ENCODE results near the gene BRWD1.

BRWD1 gene

DNA sequence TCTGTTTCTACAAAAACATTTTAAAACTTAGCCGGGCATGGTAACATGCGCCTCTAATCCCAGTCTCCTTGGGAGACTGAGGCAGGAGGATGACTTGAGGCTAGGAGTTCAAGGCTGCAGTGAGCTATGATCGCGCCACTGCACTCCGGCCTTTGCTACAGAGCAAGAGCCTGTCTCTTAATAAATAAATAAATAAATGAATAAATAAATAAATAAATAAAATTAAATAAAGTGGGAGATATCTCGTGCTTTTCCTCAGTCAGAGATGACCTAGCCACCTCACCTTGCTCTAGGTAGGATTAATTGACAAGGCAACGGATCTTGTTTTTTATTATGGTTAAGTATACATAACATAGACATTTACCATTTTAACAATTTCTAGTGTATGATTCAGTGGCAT is 14.3 kb upstream of the BRWD1 start:
- DNase-seq (ENCODE audit: low read depth in 2 of 2): no peak

DNA sequence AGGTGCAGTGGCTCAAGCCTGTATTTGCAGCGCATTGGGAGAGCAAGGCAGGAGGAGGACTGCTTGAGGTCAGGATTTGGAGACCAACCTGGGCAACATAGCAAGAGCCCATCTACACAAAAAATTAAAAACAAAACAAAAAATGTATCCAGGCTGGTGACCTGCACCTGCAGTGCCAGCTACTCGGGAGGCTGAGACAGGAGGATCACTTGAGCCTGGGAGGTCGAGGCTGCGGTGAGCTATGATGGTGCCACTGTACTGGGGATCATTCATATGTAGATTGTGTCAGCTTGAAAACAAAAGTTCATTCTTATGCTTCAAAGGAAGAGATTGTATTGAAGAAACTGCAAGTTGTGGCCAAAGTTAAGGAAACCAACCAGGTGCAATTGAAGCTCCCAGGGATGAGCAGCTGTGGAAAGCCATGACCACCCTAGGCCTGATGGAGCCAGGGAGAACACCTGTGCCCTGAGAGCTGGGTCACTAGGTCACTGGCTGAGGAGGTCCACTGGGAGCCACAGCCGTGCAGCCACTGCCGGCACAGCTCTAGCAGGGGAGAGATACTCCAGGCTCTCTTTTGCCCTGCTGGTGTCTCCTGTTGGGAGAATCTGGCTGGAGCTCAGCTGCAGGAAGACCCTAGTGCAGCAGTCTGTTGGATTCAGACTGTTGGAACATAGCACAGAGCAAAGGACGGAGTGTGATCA is 13.3 kb upstream of the BRWD1 start:
- no peak for DNase-seq (ENCODE audit: low read depth in 2 of 2)

DNA sequence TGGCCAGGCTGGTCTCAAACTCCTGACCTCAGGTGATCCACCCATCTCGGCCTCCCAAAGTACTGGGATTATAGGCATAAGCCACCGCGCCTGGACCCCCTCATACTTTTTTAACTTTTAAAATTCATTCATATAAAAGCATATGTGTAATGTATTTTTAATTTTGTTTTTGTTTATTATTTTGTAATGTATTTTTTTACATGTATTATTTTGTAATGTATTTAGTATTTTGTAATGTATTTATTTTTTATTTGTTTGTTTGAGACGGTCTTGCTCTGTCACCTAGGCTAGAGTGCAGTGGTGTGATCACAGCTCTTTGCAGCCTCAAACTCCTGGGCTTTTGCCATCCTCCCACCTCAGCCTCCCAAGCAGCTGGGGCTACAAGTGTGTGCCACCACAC is 12.0 kb upstream of the BRWD1 start:
- DNase-seq (ENCODE audit: low read depth in 2 of 2): no peak

- no peak for DNase-seq (ENCODE audit: low read depth in 2 of 2)
Measured at GRCh38 chr21:39321424-39321823, 8.0 kb upstream of the BRWD1 start.

GRCh38 chr21:39319814-39320332 is 6.4 kb upstream of the BRWD1 start:
- no peak for DNase-seq (ENCODE audit: low read depth in 2 of 2)

DNA sequence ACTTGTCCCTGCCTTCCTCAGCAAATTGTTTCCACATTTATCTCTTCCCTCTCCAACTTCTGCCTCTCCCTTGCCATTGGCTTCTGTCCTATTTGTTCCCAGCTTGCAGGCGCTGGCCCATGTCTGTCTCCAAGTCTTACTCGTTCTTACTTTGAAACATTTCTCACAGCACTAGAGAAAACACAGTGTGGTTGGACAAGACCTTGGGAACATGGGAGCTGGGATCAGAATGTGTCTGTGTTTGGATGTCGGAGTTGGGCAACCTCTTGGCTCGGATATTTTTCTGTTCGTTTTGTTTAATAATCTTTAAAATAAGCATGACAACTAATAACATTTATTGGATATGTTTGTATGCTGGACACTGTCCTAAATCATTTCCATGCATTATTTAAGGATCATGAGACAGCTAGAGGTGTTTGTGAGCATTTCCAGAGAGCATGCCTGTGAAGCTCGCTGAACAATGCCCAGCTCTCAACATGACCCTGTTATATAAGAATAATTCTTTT is 5.9 kb upstream of the BRWD1 start:
- DNase-seq (ENCODE audit: low read depth in 2 of 2): no peak

GRCh38 chr21:39318091-39318959 is 4.9 kb upstream of the BRWD1 start:
- DNase-seq (ENCODE audit: low read depth in 2 of 2): no peak

DNA sequence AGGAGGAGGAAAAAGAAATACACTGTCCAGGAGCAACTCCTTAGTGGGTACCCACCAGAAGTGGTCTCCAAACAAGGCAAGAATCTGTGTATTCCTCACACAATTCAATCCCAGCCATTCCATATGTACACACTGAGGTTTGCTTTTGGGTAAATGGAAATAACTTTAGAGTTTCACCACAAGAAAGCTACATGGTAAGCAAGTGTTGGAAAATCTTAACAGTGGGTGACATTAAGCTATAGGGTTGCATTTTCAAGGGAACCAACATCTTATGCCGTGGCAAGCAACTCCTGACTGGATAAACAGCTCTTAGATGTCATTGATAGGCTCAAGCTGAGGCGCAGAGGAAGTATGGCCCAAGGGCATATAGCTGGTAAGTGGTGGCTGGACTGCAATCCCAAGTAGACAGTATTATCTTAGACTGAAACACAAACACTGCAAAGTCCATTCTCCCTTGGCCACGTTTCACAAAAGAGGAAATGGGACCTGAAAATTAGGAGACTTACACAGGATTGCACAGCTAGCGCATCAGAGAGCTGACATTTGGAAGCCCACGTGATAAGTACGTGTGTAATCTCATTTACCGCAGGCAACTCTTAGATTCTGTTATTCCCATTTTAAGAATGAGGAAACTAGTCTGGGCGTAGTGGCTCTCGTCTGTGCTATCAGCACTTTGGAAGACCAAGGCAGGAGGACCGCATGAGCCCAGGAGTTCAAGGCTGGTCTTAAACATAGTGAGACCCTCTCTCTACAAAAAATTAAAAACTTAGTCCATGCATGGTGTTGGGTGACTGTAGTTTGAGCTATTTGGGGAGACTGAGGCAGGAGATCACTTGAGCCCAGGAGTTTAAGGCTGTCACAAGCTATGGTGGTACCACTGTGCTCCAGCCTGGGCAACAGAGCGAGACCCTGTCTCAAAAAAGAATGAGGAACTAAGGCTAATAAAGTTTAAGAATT is 4.0 kb upstream of the BRWD1 start:
- DNase-seq (ENCODE audit: low read depth in 2 of 2): no peak

DNA sequence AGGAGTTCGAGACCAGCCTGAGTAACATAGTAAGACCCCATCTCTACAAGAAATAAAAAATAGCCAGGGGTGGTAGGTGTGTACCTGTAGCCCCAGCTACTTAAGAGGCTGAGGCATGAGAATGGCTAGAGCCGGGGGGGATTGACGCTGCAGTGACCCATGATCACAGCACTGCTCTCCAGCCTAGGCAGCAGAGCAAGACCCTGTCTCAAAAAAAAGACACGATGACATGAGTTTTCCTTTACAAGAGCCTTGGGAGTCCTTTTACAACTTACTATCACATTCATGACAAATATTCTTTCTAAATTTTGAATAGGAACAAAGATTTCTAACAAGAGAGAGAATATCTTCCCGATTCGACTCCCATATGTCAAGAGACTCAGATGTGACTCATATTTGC is 3.3 kb upstream of the BRWD1 start:
- DNase-seq (ENCODE audit: low read depth in 2 of 2): no peak

DNA sequence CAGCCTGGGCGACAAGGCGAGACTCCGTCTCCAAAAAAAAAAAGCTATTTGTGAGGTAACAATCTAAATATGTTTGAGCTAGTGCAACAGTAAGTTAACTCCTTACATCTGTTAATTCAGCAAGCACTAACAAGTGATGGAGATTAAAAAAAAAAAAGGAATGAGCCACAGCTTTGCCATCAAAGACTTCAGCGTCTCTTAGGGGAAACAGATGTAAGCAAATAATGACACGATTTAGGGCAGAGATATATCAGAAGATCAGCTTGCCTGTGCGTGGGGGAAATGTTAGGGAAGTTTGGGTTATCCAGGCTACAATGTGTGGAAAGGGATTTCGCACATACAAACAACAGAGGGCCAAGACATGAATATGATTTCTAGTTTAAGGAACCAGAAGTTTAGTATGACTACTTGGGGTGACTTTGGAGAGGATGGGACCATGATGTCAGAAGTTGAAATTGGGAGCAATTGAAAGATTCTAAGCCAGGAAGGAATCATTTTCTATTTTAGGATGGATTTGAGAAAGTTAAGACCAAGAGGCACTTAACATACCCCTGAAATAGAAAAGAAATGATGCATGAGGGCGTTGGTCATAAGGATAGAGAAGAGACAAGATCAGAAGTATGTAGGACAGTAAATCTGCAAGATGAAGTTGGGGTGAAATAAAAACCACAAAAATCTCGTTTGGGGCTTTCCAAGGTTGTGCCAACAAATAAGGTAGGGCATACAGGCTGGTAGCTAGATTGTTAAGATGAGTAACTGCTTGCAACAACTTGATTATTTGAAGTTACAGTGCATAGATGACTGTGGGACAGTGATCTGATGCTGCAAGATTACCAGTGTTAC is 2.4 kb upstream of the BRWD1 start:
- DNase-seq (ENCODE audit: low read depth in 2 of 2): no peak

DNA sequence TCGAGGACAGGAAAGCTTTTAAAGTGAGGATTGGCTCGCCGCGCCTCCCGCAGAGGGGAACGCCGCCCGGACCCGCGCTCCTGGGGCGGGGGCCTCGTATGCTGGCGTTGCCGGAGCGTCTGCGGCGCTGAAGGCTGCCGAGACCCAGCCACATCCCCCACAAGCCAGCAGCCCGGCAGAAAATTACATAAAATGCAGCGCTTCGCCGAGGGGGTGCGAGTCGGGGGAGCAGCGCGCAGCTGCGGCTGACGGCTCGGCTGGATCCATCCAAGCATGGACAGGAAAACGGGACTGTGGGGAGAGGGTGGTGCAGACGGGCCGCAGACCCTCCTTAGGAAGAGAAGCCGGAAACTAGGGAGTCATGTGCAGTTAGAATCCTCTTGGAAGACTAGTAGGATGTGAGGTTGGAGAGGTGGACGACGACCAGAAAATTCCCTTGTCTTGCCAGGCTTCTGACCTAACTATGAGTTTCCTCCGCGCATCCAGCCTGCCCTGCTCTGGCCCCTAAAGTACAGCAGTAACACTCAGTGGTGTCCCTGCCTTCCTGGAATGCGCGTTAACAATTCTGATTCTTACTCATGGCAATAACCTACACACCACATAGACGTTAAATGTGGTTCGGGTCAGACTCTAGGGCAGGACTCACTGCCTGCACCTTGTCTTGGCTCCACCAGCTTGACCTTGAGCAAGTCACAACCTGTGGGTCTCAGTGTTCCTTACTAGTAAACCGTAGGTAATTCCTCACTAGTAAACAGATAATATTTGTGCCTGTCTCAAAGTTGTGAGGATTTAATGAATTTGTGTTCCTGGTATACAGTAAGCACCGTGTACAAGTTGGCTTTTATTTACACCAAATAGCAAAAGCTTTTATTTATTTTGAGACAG is 953 bp upstream of the BRWD1 start:
- peak in 1 of 2 donors; percentile 4 for DNase-seq (ENCODE audit: low read depth in 2 of 2)

DNA sequence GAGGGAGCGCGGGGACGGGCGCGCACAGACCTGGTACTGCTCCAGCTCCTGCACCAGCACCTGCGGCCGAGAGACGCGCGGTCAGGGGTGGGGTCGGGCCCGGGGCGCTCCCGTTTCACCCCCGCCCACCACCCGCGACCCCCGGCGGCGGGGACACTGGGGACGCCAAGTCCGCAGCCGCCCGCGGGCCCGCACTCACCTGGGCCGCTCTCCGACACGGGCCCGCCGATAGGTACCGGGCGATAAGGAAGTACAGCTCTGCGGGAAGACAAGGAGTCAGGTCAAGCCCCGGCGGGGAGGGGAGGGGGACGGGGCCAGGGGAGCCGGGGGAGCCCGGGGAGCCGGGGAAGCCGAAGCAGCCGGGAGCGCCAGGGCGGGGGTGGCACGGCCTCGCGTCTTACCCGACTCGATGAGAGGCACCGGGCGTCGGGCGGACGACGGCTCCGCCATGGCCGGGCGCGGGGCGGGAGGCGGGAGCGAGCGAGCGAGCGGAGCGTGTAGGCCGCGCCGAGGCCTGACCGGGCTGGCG is 326 bp downstream of the BRWD1 start:
- DNase-seq (ENCODE audit: low read depth in 2 of 2): peak in 1 of 2 donors; percentile 5

GRCh38 chr21:39312112-39313041 is 1.1 kb downstream of the BRWD1 start:
- peak; percentile 90 to 92 for DNase-seq (ENCODE audit: low read depth in 2 of 2)

GRCh38 chr21:39311164-39311563 is 2.3 kb downstream of the BRWD1 start:
- DNase-seq (ENCODE audit: low read depth in 2 of 2): no peak

GRCh38 chr21:39307466-39307865 is 6.0 kb downstream of the BRWD1 start:
- no peak for DNase-seq (ENCODE audit: low read depth in 2 of 2)

- DNase-seq (ENCODE audit: low read depth in 2 of 2): no peak
Measured at GRCh38 chr21:39300587-39300986, 12.8 kb downstream of the BRWD1 start.

- DNase-seq (ENCODE audit: low read depth in 2 of 2): no peak
Measured at GRCh38 chr21:39296891-39297290, 16.5 kb downstream of the BRWD1 start.

DNA sequence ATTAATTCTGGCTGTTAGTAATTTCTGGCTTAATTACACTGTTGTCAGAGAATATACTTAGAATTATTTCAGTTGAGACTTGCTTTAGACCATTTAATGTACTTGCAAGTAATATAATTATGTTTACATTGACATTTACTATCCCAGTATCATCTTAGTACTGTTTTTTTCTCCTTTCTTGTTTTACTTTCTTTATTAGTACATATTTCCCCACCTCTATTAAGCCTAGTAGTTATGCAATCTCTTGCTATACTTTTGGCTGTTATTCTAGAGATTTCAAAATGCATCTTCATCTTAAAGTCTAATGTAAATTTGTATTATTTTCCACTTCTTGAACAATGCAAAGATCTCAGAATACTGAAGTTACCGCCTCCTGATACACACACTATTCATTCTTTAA is 24.4 kb downstream of the BRWD1 start:
- no peak for DNase-seq (ENCODE audit: low read depth in 2 of 2)

Measured in stimulated activated CD8-positive, alpha-beta memory T cell treated with anti-CD3 and anti-CD28 coated beads, Interleukin-15, amount 100 ng/mL, for 4 hours (primary cell).